ENCODE data around the gene ZFYVE9.

DNA sequence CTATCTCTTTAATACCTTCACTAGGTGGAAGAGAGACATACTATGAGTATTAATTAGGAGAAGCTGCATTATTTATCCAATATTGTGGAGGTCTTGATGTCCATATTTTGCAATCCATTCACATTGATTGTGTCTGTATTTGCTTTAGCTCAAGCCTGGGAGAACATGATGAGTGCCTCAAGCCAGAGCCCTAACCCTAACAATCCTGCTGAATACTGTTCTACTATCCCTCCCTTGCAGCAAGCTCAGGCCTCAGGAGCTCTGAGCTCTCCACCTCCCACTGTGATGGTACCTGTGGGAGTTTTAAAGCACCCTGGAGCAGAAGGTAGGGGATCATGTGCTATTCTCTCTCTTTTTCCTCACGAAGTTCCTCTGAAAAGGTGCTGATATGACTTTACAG, 124.6 kb downstream of the ZFYVE9 start:
- TF ChIP-seq CTCF (IDR thresholded peaks at IDR 0.05), result no peak
- no peak for TF ChIP-seq POLR2A (IDR thresholded peaks at IDR 0.05)

All from esophagus squamous epithelium (tissue), 4 donors.